NOMO-1 treated with DMSO at 0.1 percent for 48 hours (cell line): Measurements from ENCODE around the gene JMJD7.

Experiments used
- DNase-seq: peaks from one replicate; lab custom pipeline; 2025; ENCODE audit not compliant: unreplicated experiment; lab: John Stamatoyannopoulos, UW

JMJD7 gene

DNA sequence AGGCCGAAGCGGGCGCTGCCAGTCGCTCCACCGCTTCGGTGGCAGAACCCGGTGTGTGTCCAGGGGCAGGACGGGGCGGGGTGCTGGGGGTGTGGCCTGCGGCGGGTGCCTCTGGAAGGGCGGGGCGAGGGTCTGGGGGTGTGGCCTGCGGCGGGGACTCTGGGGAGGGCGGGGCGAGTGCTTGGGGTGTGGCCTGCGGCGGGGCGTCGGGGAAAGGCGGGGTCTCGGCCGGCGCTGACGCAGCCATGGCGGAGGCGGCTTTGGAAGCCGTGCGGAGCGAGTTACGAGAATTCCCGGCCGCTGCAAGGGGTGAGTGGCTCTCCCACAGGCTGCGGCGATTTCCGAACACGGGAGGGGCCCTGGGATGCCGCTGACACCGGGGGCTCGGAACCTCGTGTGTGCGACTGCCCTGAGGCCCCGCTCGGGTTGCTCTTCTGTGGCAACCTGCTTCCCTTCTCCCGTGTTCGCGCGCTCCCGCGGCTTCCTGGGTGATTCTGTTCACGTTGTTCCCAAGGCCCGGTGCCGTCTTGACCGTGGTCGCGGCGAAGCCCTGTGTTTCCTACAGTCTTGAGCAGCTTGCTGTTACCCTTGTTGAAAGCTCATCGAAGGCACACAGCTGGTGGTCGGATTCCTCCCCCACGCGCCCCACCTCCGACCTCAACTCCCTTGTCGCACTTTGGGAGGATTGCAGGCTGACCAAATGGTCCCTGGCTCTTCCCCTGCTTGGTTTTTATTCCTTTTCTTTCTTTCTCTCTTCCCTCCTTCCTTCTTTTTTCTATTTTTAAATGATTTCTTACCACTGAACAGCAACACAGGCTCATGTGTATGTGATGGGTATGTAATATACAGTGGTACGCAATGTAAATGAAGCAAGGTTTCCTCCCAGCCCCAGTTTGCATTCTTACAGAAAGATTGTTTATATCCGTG is at the start of gene JMJD7:
Gene JMJD7, plus strand, starts transcription at position 213 of the 927 bp plus-strand sequence. Its CDS starts 33 bp downstream, at position 246.
- DNase-seq: peak; percentile 60

DNA sequence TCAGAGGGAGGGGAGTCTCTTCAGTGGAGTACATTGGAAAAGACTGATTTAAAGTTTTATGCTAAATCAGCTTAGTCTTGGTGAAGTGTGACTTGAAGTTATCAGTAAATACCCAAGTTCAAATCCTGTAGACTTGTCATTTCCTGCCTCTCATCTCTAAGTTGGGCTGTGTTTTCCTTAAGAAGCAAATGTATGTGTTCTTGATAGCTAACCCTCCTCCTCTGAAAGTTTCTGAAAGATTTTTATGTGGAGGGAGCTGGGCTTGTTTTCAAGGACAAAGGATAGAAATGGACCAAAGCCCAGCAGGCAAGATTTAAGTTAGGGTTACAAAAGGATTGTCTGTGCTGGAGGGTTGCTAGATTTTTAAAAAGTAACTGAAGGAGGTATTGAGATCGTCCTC is 49.4 kb upstream of the JMJD7 start:
- no peak for DNase-seq

DNA sequence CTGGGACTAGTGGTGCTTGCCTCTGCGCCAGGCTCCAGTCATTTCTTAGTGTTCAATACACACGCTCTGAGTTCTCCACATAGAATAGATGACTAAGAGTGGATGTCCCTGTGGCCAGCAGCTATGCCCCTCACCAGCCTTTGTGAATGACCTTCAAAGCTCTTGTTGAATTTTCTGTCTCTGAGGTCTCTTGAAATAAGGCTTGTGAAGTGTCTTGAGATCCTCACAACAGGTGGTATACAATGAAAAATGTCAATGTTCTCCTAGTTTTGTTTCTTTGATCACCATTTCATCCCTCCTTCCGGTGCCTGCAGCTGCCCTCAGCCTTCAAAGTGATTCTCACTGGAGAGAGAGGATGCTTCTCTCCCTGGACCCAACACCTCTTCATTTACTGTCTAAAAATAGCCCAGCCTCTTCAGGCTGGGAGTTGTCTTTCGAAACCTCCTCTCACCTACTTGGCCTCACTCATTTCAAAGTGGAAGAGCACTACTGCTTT is 48.2 kb upstream of the JMJD7 start:
- no peak for DNase-seq

DNA sequence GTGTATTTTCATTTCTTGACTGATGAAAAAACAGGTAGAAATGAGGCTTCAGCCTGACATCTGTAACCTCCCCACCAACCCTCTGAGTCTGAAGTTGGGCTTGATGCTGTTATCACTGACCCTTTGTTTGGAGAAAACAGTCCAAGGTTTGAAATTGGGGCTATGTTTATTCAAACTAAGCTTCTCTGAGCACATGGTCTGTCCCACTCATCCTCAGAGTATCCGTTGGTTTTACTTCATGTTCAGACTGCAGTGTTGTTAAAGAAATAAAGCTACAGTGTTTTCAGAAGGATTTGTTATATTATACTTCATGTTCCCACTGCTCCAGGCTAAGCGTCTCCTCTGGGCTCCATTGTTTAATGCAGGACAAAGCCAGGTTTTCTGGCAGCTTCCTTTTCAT is 47.6 kb upstream of the JMJD7 start:
- DNase-seq: no peak

DNA sequence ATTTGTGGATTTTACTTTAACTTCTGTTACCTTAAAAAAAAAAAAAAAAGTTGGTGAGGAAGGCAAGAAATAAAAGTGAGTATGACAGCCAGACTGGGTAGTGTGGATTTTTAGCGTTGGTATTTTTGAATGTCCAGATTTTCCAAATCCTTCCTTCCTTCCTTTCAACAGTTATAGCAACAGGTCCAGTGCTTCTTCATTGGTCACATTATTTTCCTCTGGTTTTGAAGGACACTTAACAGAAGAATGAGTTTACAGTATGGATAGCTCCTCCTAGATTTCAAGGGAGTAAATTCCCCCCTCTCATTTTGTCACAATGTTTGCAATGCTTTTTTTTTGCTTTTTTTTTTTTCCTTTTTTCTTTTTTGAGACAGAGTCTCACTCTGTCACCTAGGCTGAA is 47.2 kb upstream of the JMJD7 start:
- no peak for DNase-seq

DNA sequence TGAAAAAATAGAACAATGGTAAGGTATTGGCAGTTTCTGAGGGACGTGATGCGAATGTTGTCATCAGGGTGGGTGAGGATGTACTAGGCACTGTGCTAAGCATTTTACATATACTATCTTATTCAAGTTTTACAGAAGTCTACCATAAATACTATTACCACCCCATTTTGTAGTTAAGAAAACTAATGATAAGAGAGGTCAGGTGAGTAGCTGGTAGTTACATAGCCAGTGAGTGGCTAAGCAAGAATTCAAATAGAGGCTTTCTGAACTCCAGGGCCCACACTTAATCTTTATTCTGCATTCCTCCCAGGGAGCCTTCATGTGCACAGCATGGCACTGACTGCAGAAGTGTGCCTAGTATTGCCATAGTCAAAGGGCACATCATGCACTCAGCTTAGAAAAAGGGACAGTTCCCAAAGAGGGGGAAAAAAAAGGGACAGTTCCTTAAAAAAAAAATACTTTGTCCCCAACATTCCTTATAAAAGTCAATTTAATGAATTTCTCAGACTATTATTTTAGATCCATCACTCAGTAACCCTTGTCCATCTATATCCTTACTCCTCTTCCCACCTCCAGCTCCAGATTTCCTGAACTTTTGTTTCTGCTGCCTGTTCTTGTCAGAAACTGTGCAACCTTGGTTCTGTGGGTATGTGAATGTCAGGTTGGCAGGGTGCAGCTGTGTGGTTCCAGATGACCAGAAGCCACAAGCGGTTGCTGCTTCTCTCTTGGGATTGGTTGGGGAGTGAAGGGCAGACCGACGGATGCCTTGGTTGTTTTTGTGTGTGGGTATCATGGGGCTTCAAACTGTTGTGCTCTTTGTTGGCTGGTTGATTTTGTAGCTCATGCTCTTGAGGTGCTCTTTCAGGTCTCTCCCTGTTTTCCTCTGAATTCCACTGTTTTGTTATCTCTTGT is 45.3 kb upstream of the JMJD7 start:
- no peak for DNase-seq

DNA sequence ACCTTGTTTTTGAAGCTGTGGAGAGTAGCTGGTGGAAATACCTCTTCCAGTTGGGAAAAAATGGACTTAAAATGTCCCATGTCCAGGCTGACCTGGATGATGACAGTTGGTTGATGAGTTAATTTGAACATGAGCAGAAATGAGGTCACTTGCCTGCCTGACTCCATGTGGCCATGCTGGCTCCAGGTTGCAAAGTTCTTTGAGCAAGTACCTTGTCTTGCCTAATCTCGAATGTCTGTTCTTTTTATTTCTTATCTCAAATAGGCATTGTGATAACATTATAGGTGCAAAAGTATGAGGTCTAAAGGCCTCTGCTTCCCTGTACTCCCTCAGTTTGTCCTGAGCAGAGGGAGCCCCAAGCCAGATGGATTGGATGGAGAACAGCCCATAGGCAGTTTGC is 44.6 kb upstream of the JMJD7 start:
- no peak for DNase-seq

DNA sequence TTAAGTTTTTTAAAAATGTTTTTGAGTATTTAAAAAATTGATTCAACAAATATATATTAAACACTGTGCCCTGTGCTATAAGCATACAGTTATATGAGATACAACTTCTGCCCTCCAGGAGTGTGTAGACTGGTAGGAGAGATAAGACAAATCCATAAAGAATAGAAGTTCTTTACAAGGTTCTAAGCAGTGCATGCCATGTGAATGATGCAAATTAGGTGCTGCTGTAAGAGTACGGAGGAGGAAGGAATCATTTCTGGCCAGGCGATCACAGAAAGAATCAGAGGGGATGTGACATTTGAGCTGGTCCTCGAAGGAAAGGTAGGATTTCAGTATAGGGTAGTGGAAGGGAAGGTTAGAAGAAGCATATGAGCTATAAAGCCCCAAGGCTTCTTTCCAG is 39.6 kb upstream of the JMJD7 start:
- no peak for DNase-seq

GRCh38 chr15:41789236-41789635 is 38.7 kb upstream of the JMJD7 start:
- no peak for DNase-seq

DNA sequence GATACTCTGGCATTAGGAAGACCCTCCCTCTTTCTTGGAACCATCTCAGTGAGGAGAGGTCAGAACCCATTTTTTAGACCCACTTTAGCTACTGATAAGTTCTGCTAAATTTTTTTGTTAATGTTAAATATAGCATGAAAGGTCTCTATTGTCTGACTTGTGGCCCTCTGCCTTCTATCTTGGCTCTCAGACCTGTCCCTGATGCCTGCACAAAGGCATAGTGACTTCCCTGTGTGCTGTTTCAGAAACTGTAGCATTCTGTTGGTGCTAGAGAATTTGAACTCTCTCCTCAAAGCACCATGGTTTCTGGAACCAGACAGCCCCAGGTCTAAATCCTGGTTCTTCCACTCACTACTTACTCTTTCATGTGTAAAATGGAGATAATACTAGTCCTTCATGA is 38.2 kb upstream of the JMJD7 start:
- no peak for DNase-seq

- no peak for DNase-seq
Measured at GRCh38 chr15:41790169-41790568, 37.7 kb upstream of the JMJD7 start.

DNA sequence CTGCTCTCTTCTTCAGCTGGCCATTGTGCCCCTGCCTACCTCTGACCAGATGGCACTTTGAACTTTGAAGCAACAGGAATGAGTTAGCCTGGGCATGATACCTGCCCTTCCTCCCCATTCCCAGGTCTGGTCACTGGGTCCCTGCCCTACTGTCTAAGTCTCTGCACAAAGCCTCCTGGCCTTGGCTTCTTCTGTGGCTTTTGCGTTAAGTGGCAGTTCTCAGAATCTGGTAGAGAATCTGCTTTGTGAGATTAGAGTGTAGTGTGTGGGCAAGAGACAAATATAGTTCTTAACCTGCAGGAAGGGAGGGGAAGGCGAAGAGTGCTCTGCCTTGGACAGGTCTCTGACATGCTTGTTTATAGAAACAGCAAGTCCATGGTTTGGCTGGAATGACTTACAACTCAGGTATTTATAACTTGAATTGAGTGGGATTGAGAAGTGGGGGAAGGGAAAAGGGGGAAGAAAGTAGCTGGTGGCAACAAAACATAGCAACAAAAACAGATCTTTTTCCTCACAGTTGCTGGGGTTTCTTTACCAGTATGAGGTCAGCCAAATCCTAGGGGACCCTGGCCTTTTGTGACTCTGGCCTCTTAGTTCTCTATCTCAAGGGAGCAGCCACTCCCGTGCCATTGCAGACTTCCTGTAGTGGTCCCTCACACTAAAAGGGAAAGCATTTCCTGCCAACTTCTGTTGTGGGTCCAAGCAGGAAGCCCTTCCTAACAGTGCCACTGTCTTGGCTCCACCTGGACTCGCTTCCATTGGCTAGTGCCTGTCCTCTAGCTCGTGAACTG is 36.9 kb upstream of the JMJD7 start:
- no peak for DNase-seq

DNA sequence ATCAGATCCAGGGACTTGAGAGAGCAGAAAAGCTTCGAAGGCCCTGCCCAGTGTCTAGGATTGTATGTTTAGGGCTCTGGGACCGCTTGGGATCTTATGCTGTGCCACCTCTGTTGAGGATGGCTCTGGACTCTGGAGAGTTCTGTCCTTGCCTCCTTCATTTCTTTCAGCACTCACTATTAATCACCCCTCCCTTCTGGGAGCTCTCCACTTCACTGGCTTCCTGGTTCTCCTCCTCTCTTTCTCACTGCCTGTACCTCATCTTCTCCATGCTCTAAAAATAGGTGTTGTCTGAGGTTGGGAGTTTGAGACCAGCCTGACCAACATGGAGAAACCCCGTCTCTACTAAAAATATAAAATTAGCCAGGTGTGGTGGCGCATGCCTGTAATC is 36.4 kb upstream of the JMJD7 start:
- no peak for DNase-seq

- DNase-seq: no peak
Measured at GRCh38 chr15:41792000-41792637, 35.8 kb upstream of the JMJD7 start.

GRCh38 chr15:41794081-41794480 is 33.8 kb upstream of the JMJD7 start:
- DNase-seq: no peak

- DNase-seq: no peak
Measured at GRCh38 chr15:41795996-41796856, 31.7 kb upstream of the JMJD7 start.

GRCh38 chr15:41797201-41797944 is 30.5 kb upstream of the JMJD7 start:
- no peak for DNase-seq

- no peak for DNase-seq
Measured at GRCh38 chr15:41798607-41799487, 29.0 kb upstream of the JMJD7 start.
